SK-N-SH (cell line): Measurements from ENCODE around the gene SLC39A7. TPM values are rescaled to one million over a fixed set of nuclear protein-coding genes. Genes with fewer than 3 reads are reported as not detected.
A peak's percentile ranks its signal among the peaks of the same experiment; 100 is the strongest.

Experiments used
- CTCF ChIA-PET: fragments of 300-600, 350-600 bp; formaldehyde crosslinking; extraction: SDS; loops from one replicate; lab custom pipeline; 2021; lab: Yijun Ruan, JAX
- POLR2A ChIA-PET: fragments of 350-600 bp; sonication (Branson Sonifier 250); formaldehyde crosslinking; extraction: SDS; loops from one replicate; lab custom pipeline; 2020; ENCODE audit warnings: antibody characterized with exemption, inconsistent platforms; lab: Yijun Ruan, JAX
- DNase-seq: peaks from one replicate; pipeline ENCODE4 v3.0.0; 2012
- H2AFZ ChIP-seq: fragments of 200-600 bp; sonication (generic); 2 replicates; pipeline ENCODE4 v1.8.1; 2016; ENCODE audit warnings: antibody characterized with exemption, mild to moderate bottlenecking, low read depth
- H3F3A ChIP-seq: fragments of 200-600 bp; sonication (generic); replicated peaks from 2 replicates; pipeline ENCODE3; 2016; ENCODE audit warnings: antibody characterized with exemption, mild to moderate bottlenecking; ENCODE audit not compliant: insufficient read depth
- H3K27ac ChIP-seq, 2 experiments: fragments of 200-500 bp in 1 of 2; fragments of 200-600 bp in 1 of 2; sonication (Bioruptor generic) in 1 of 2; sonication (generic), shearing (Covaris generic) in 1 of 2; 2 replicates each; pipeline versions ENCODE4 v1.5.1 to v1.6.1; 2014 to 2016; ENCODE audit warnings: low read depth in 2 of 2, inconsistent platforms in 1 of 2, low read length in 1 of 2, mild to moderate bottlenecking in 1 of 2, mixed read lengths in 1 of 2
- H3K27me3 ChIP-seq: fragments of 200-600 bp; sonication (generic), shearing (Covaris generic); 2 replicates; pipeline ENCODE4 v1.6.1; 2016; ENCODE audit warnings: mixed run types; ENCODE audit not compliant: insufficient read depth
- H3K36me3 ChIP-seq, 2 experiments: fragments of 200-500 bp in 1 of 2; fragments of 200-600 bp in 1 of 2; sonication (Bioruptor generic) in 1 of 2; sonication (generic) in 1 of 2; replicated peaks in 1 of 2; 2 replicates each; pipeline versions ENCODE3 to v1.5.1; 2014 to 2016; ENCODE audit warnings: low read length in 1 of 2, mild to moderate bottlenecking in 1 of 2; ENCODE audit not compliant: insufficient read depth in 2 of 2, control insufficient read depth in 1 of 2
- H3K4me1 ChIP-seq, 2 experiments: fragments of 200-500 bp in 1 of 2; fragments of 200-600 bp in 1 of 2; sonication (Bioruptor generic) in 1 of 2; sonication (generic), shearing (Covaris generic) in 1 of 2; 2 replicates each; pipeline versions ENCODE4 v1.5.1 to v1.6.1; 2014 to 2016; ENCODE audit warnings: low read depth in 1 of 2, low read length in 1 of 2, mixed run types in 1 of 2; ENCODE audit not compliant: insufficient read depth in 2 of 2, control insufficient read depth in 1 of 2
- H3K4me2 ChIP-seq: fragments of 200-600 bp; sonication (generic), shearing (Covaris generic); 2 replicates; pipeline ENCODE4 v1.6.1; 2017; ENCODE audit warnings: mixed run types
- H3K4me3 ChIP-seq, 2 experiments: fragments of 200-500 bp in 1 of 2; fragments of 200-600 bp in 1 of 2; sonication (Bioruptor generic) in 1 of 2; sonication (generic), shearing (Covaris generic) in 1 of 2; 2 replicates each; pipeline versions ENCODE4 v1.5.1 to v1.8.1; 2014 to 2016; ENCODE audit warnings: low read depth in 2 of 2, inconsistent platforms in 1 of 2, low read length in 1 of 2, mild to moderate bottlenecking in 1 of 2, mixed read lengths in 1 of 2, moderate library complexity in 1 of 2
- H3K79me2 ChIP-seq: fragments of 200-600 bp; sonication (generic); 2 replicates; pipeline ENCODE4 v1.8.1; 2017; ENCODE audit warnings: mild to moderate bottlenecking; ENCODE audit not compliant: insufficient read depth
- H3K9ac ChIP-seq: fragments of 200-600 bp; sonication (generic); 2 replicates; pipeline ENCODE4 v1.6.1; 2017; ENCODE audit warnings: mixed run types
- H3K9me2 ChIP-seq: fragments of 200-600 bp; sonication (generic); 2 replicates; pipeline ENCODE4 v1.6.1; 2017; ENCODE audit warnings: mixed run types
- H3K9me3 ChIP-seq: fragments of 200-600 bp; sonication (generic); 2 replicates; pipeline ENCODE4 v1.6.1; 2017; ENCODE audit warnings: mixed run types, mild to moderate bottlenecking, moderate library complexity
- H4K20me1 ChIP-seq: fragments of 200-600 bp; sonication (generic); 2 replicates; pipeline ENCODE4 v1.6.1; 2017; ENCODE audit warnings: mild to moderate bottlenecking, mixed run types; ENCODE audit not compliant: insufficient read depth
- EP300 ChIP-seq, 2 experiments: IDR thresholded peaks; 2 replicates each; pipeline versions ENCODE4 v1.4.0 to v1.6.1; 2012; ENCODE audit warnings: borderline replicate concordance in 1 of 2, low read depth in 1 of 2, low read length in 1 of 2
- FOSL2 ChIP-seq: IDR thresholded peaks from 2 replicates; pipeline ENCODE4 v1.4.0; 2012; ENCODE audit warnings: low read depth, mild to moderate bottlenecking, moderate library complexity, borderline replicate concordance
- FOXJ3 ChIP-seq: sonication (generic); formaldehyde crosslinking; IDR thresholded peaks from 2 replicates; pipeline ENCODE4 v1.5.1; 2020; ENCODE audit warnings: mild to moderate bottlenecking, missing genetic modification reagents
- GABPA ChIP-seq: IDR thresholded peaks from 2 replicates; pipeline ENCODE4 v1.4.0; 2012; ENCODE audit warnings: low read depth, mild to moderate bottlenecking
- NFIC ChIP-seq: IDR thresholded peaks from 2 replicates; pipeline ENCODE4 v1.4.0; 2012; ENCODE audit warnings: borderline replicate concordance
- POLR2AphosphoS5 ChIP-seq: IDR thresholded peaks from 2 replicates; pipeline ENCODE4 v1.6.1; 2012; ENCODE audit warnings: low read depth, low read length
- RAD21 ChIP-seq: IDR thresholded peaks from 2 replicates; pipeline ENCODE4 v1.6.1; 2012; ENCODE audit warnings: mild to moderate bottlenecking, low read length
- RCOR1 ChIP-seq: fragments of 150-350 bp; IDR thresholded peaks from 2 replicates; pipeline ENCODE4 v1.6.1; 2017; ENCODE audit warnings: antibody characterized with exemption, low read length
- RFX5 ChIP-seq: IDR thresholded peaks from 2 replicates; pipeline ENCODE4 v1.6.1; 2012; ENCODE audit warnings: mild to moderate bottlenecking, improper control_type of control experiment, low read length
- SIN3A ChIP-seq: IDR thresholded peaks from 2 replicates; pipeline ENCODE4 v1.6.1; 2012; ENCODE audit warnings: low read depth, mild to moderate bottlenecking, low read length, moderate library complexity, borderline replicate concordance
- SMC3 ChIP-seq: IDR thresholded peaks from 2 replicates; pipeline ENCODE4 v1.6.1; 2012; ENCODE audit warnings: low read depth, low read length, improper control_type of control experiment
- TAF1 ChIP-seq: IDR thresholded peaks from 2 replicates; pipeline ENCODE4 v1.6.1; 2012; ENCODE audit warnings: low read depth, mild to moderate bottlenecking, low read length, moderate library complexity, borderline replicate concordance
- TEAD4 ChIP-seq: IDR thresholded peaks from 2 replicates; pipeline ENCODE4 v1.4.0; 2012; ENCODE audit warnings: mild to moderate bottlenecking, borderline replicate concordance; ENCODE audit not compliant: insufficient read depth
- USF2 ChIP-seq: fragments of 150-350 bp; IDR thresholded peaks from 2 replicates; pipeline ENCODE4 v1.6.1; 2017; ENCODE audit warnings: antibody characterized with exemption, low read length, low read depth, borderline replicate concordance
- YY1 ChIP-seq: IDR thresholded peaks from 2 replicates; pipeline ENCODE4 v1.4.0; 2012; ENCODE audit warnings: low read depth, mild to moderate bottlenecking
- ZBTB33 ChIP-seq: IDR thresholded peaks from 2 replicates; pipeline ENCODE4 v1.4.0; 2012; ENCODE audit warnings: low read depth, borderline replicate concordance
- WGBS: methylation state at CpG from one replicate; pipeline ENCODE4 v1.1.6; 2017; ENCODE audit warnings: low lambda C conversion rate; 5-methylcytosine and 5-hydroxymethylcytosine counted together
- polyA plus RNA-seq, 3 experiments: library from polyadenylated mRNA; depleted of rRNA; stranded (reverse); fragments of >200 nt; gene quantifications; 2 replicates each; pipeline ENCODE4 v1.2.3, GENCODE V29; 2012
- TF ChIP-seq, protein P1 (sequence below): fragments of 200-600 bp; sonication (generic); IDR thresholded peaks from 2 replicates; pipeline ENCODE4 v1.6.1; 2017; ENCODE audit warnings: antibody characterized with exemption, mild to moderate bottlenecking, moderate library complexity
- TF ChIP-seq, protein P2 (sequence below): fragments of 150-350 bp; IDR thresholded peaks from 2 replicates; pipeline ENCODE4 v1.6.1; 2016; ENCODE audit warnings: mild to moderate bottlenecking, low read depth, low read length

The SLC39A7 gene
- polyA plus RNA-seq, 1 of the 3 experiments (the other 2 are of a cell fraction): 129 TPM

GRCh38 chr6:33167374-33168283, 33.0 kb upstream of the SLC39A7 start:
- Histone ChIP-seq H4K20me1 (no peaks in the 10 kb centered on the region), H2AFZ (no peak overlapping the region), H3K4me3 (no peak overlapping the region), H3K9me3 (no peaks in the 10 kb centered on the region), H3K36me3 (no peaks in the 10 kb centered on the region), H3K27ac (no peak overlapping the region), H3K4me2 (no peak overlapping the region), H3K9me2 (no peaks in the 10 kb centered on the region), H3K4me1 (no peaks in the 10 kb centered on the region; a peak in 1 of 4 replicates), H3K27me3 (no peaks in the 10 kb centered on the region), H3K9ac (no peak overlapping the region), H3K79me2 (no peaks in the 10 kb centered on the region), H3F3A (no peaks in the 10 kb centered on the region)
- DNase-seq: peak; percentile 22
- CTCF ChIA-PET: interaction anchor here (1.2 kb wide), 1 partner anchor 81 kb away, joined by 3 read pairs; no protein-coding TSS in a partner anchor
- TF ChIP-seq EP300 (IDR thresholded peaks at IDR 0.05; ENCODE audit: borderline replicate concordance in 1 of 2, low read depth in 1 of 2, low read length in 1 of 2) (no peak), NFIC (no peak), RAD21 (no peak), RCOR1 (no peak), YY1 (no peak), FOSL2 (no peak), TEAD4 (no peak)
- TF ChIP-seq, protein P1, sequence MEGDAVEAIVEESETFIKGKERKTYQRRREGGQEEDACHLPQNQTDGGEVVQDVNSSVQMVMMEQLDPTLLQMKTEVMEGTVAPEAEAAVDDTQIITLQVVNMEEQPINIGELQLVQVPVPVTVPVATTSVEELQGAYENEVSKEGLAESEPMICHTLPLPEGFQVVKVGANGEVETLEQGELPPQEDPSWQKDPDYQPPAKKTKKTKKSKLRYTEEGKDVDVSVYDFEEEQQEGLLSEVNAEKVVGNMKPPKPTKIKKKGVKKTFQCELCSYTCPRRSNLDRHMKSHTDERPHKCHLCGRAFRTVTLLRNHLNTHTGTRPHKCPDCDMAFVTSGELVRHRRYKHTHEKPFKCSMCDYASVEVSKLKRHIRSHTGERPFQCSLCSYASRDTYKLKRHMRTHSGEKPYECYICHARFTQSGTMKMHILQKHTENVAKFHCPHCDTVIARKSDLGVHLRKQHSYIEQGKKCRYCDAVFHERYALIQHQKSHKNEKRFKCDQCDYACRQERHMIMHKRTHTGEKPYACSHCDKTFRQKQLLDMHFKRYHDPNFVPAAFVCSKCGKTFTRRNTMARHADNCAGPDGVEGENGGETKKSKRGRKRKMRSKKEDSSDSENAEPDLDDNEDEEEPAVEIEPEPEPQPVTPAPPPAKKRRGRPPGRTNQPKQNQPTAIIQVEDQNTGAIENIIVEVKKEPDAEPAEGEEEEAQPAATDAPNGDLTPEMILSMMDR: no peak
- 60% methylated on average over 17 of the region's 19 CpGs for WGBS
- POLR2A ChIA-PET: no interaction called here

GRCh38 chr6:33168284-33168601, 32.4 kb upstream of the SLC39A7 start:
- Histone ChIP-seq H3K9me2 (no peaks in the 10 kb centered on the region), H3F3A (no peaks in the 10 kb centered on the region), H3K4me3 (no peak overlapping the region), H3K36me3 (no peaks in the 10 kb centered on the region), H3K27ac (no peak overlapping the region), H3K9me3 (no peaks in the 10 kb centered on the region), H3K4me2 (no peak overlapping the region), H3K79me2 (no peaks in the 10 kb centered on the region), H2AFZ (no peak overlapping the region), H4K20me1 (no peaks in the 10 kb centered on the region), H3K9ac (no peak overlapping the region), H3K4me1 (no peaks in the 10 kb centered on the region), H3K27me3 (no peaks in the 10 kb centered on the region)
- ChIA-PET POLR2A (no interaction called here), CTCF (interaction anchor here (1.2 kb wide), 1 partner anchor 80 kb away, joined by 3 read pairs; no protein-coding TSS in a partner anchor)
- no peak for DNase-seq
- no peak for TF ChIP-seq FOXJ3
- TF ChIP-seq ZBTB33: no peak
- no peak for TF ChIP-seq TEAD4
- TF ChIP-seq, protein P2, sequence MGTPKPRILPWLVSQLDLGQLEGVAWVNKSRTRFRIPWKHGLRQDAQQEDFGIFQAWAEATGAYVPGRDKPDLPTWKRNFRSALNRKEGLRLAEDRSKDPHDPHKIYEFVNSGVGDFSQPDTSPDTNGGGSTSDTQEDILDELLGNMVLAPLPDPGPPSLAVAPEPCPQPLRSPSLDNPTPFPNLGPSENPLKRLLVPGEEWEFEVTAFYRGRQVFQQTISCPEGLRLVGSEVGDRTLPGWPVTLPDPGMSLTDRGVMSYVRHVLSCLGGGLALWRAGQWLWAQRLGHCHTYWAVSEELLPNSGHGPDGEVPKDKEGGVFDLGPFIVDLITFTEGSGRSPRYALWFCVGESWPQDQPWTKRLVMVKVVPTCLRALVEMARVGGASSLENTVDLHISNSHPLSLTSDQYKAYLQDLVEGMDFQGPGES: no peak
- no peak for TF ChIP-seq SIN3A
- no peak for TF ChIP-seq SMC3
- TF ChIP-seq RCOR1: no peak
- no peak for TF ChIP-seq POLR2AphosphoS5
- no peak for TF ChIP-seq NFIC
- no peak for TF ChIP-seq GABPA
- TF ChIP-seq USF2: no peak
- TF ChIP-seq TAF1: no peak
- no peak for TF ChIP-seq RFX5
- TF ChIP-seq, all 33 proteins: peak for 0
- 57% methylated on average over 6 of the region's 6 CpGs for WGBS
